Osteoblast (primary cell): ENCODE measurements around the gene KLHL4. TPM values are rescaled to one million over a fixed set of nuclear protein-coding genes. Genes with fewer than 3 reads are reported as not detected.

Experiments used
- DNase-seq: peaks from one replicate; pipeline ENCODE4 v3.0.0; 2011; ENCODE audit warnings: low spot score, mixed read lengths; ENCODE audit not compliant: insufficient read length; ENCODE audit errors: missing footprints
- H2AFZ ChIP-seq: 2 replicates; pipeline ENCODE4 v1.6.0; 2011; ENCODE audit warnings: mild to moderate bottlenecking, low read length
- H3K27ac ChIP-seq: 2 replicates; pipeline ENCODE4 v1.5.1; 2011; ENCODE audit warnings: mild to moderate bottlenecking, low read depth, low read length, moderate library complexity
- H3K27me3 ChIP-seq: 2 replicates; pipeline ENCODE4 v1.6.0; 2012; ENCODE audit warnings: mild to moderate bottlenecking, control low read depth, inconsistent platforms, low read length, moderate library complexity; ENCODE audit not compliant: insufficient read depth
- H3K36me3 ChIP-seq: 2 replicates; pipeline ENCODE4 v1.5.1; 2011; ENCODE audit warnings: mild to moderate bottlenecking, low read length, control low read depth, moderate library complexity; ENCODE audit not compliant: insufficient read depth
- H3K4me1 ChIP-seq: 2 replicates; pipeline ENCODE4 v1.5.1; 2011; ENCODE audit warnings: mild to moderate bottlenecking, low read length, control low read depth, moderate library complexity; ENCODE audit not compliant: insufficient read depth
- H3K4me2 ChIP-seq: 2 replicates; pipeline ENCODE4 v1.6.0; 2011; ENCODE audit warnings: mild to moderate bottlenecking, low read length; ENCODE audit not compliant: insufficient read depth
- H3K4me3 ChIP-seq: fragments of 200-600 bp; sonication (generic); 3 replicates; pipeline ENCODE4 v1.5.1; 2012; ENCODE audit warnings: mild to moderate bottlenecking, low read length, inconsistent platforms; ENCODE audit not compliant: insufficient read depth
- H3K79me2 ChIP-seq: 2 replicates; pipeline ENCODE4 v1.6.0; 2012; ENCODE audit warnings: mild to moderate bottlenecking, low read length, control low read depth, inconsistent platforms; ENCODE audit not compliant: insufficient read depth
- H3K9me3 ChIP-seq: 2 replicates; pipeline ENCODE4 v1.5.1; 2011; ENCODE audit warnings: low read depth, low read length, control low read depth
- H4K20me1 ChIP-seq: 2 replicates; pipeline ENCODE4 v1.6.0; 2012; ENCODE audit warnings: mild to moderate bottlenecking, low read length, control low read depth; ENCODE audit not compliant: insufficient read depth
- total RNA-seq: library from RNA; depleted of rRNA; stranded (reverse); fragments of >200 nt; gene quantifications from 2 replicates; pipeline ENCODE4 v1.2.3, GENCODE V29; 2012
- TF ChIP-seq, protein P1 (sequence below): IDR thresholded peaks from 2 replicates; pipeline ENCODE4 v1.5.1; 2011; ENCODE audit warnings: mild to moderate bottlenecking, low read depth, low read length, moderate library complexity; ENCODE audit errors: extremely low read depth

Gene KLHL4
- total RNA-seq, 1 donor, result 0.72 TPM

GRCh38 chrX:87572901-87573300 lies 55.3 kb downstream of the KLHL4 start:
- Histone ChIP-seq H3K36me3 (no peaks in the 10 kb centered on the region), H2AFZ (no peak overlapping the region), H4K20me1 (no peaks in the 10 kb centered on the region), H3K4me3 (no peak overlapping the region), H3K9me3 (no peaks in the 10 kb centered on the region), H3K4me2 (no peak overlapping the region), H3K4me1 (no peaks in the 10 kb centered on the region), H3K79me2 (no peaks in the 10 kb centered on the region), H3K27ac (no peak overlapping the region), H3K27me3 (no peaks in the 10 kb centered on the region)
- TF ChIP-seq, protein P1, sequence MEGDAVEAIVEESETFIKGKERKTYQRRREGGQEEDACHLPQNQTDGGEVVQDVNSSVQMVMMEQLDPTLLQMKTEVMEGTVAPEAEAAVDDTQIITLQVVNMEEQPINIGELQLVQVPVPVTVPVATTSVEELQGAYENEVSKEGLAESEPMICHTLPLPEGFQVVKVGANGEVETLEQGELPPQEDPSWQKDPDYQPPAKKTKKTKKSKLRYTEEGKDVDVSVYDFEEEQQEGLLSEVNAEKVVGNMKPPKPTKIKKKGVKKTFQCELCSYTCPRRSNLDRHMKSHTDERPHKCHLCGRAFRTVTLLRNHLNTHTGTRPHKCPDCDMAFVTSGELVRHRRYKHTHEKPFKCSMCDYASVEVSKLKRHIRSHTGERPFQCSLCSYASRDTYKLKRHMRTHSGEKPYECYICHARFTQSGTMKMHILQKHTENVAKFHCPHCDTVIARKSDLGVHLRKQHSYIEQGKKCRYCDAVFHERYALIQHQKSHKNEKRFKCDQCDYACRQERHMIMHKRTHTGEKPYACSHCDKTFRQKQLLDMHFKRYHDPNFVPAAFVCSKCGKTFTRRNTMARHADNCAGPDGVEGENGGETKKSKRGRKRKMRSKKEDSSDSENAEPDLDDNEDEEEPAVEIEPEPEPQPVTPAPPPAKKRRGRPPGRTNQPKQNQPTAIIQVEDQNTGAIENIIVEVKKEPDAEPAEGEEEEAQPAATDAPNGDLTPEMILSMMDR, result no peak
- no peak for DNase-seq

GRCh38 chrX:87578978-87579377 lies 61.4 kb downstream of the KLHL4 start:
- Histone ChIP-seq H3K27ac (no peak overlapping the region), H3K36me3 (no peaks in the 10 kb centered on the region), H3K27me3 (no peaks in the 10 kb centered on the region), H3K4me2 (no peak overlapping the region), H3K4me3 (no peak overlapping the region), H2AFZ (no peak overlapping the region), H3K4me1 (no peaks in the 10 kb centered on the region), H3K9me3 (no peaks in the 10 kb centered on the region), H3K79me2 (no peaks in the 10 kb centered on the region), H4K20me1 (no peaks in the 10 kb centered on the region)
- TF ChIP-seq, protein P1, result no peak
- no peak for DNase-seq

DNA sequence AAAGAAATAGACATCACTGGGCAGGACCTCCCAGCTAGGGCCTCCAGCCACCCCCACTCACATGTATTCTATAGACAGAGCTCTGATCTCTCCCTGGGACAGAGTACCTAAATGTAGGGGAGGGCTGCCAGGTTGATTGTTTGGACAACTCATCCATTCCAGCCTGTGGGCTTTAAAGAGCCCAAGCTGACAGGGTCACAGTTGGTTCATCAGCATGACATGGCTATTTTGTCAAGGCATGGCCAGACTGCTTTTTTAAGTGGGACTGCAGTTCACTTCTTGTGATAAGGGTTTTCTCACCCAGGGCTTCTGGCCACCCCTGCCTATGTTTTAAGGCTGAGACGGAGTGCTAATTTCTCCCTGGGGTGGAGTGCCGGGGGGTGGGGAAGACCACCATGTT lies 63.3 kb downstream of the KLHL4 start:
- no peak overlapping the region for H3K27ac ChIP-seq
- no peaks in the 10 kb centered on the region for H3K79me2 ChIP-seq
- H3K27me3 ChIP-seq, result no peaks in the 10 kb centered on the region
- TF ChIP-seq, protein P1, result no peak
- H3K4me2 ChIP-seq, result no peak overlapping the region
- H3K36me3 ChIP-seq, result no peaks in the 10 kb centered on the region
- H3K9me3 ChIP-seq, result no peaks in the 10 kb centered on the region
- DNase-seq, result no peak
- H4K20me1 ChIP-seq, result no peaks in the 10 kb centered on the region
- no peaks in the 10 kb centered on the region for H3K4me1 ChIP-seq
- H3K4me3 ChIP-seq, result no peak overlapping the region
- H2AFZ ChIP-seq, result no peak overlapping the region

GRCh38 chrX:87582453-87582852 lies 64.9 kb downstream of the KLHL4 start:
- no peaks in the 10 kb centered on the region for H3K79me2 ChIP-seq
- H3K27me3 ChIP-seq, result no peaks in the 10 kb centered on the region
- H4K20me1 ChIP-seq, result no peaks in the 10 kb centered on the region
- no peak overlapping the region for H3K4me3 ChIP-seq
- DNase-seq, result no peak
- no peak overlapping the region for H2AFZ ChIP-seq
- TF ChIP-seq, protein P1, result no peak
- H3K4me2 ChIP-seq, result no peak overlapping the region
- H3K9me3 ChIP-seq, result no peaks in the 10 kb centered on the region
- H3K36me3 ChIP-seq, result no peaks in the 10 kb centered on the region
- no peaks in the 10 kb centered on the region for H3K4me1 ChIP-seq
- no peak overlapping the region for H3K27ac ChIP-seq
